Naive thymus-derived CD8-positive, alpha-beta T cell (primary cell): Measurements from ENCODE around the gene IL1RAPL2. TPM values are rescaled to one million over a fixed set of nuclear protein-coding genes. Genes with fewer than 3 reads are reported as not detected.
"Not testable (repeated sequence)": the region's sequence is repeated elsewhere in the genome, so short reads cannot be mapped to it uniquely, and the experiment has no call there.

Experiments
- ATAC-seq, 2 donors: fragments of 150-1000 bp; cut with Tn5 transposase in 1 of 2; sonication (Bioruptor Pico), chemical (Tn5 transposase) in 1 of 2; 1 replicate in 1 of 2; 2 replicates in 1 of 2; pipeline ENCODE4 v1.10.0; 2021; ENCODE audit warnings: mild to moderate bottlenecking in 2 of 2, moderate library complexity in 2 of 2
- POLR2A ChIA-PET: fragments of 350-600 bp; sonication (Branson Sonifier 250); formaldehyde crosslinking; loops from one replicate; lab custom pipeline; 2021; ENCODE audit warnings: antibody characterized with exemption; lab: Charles Lee
- DNase-seq, 10 donors: peaks; one replicate each; pipeline versions ENCODE4 v3.0.0 to v3.0.0-alpha.2; 2020 to 2022
- H3K27ac Mint-ChIP-seq, 10 donors: one replicate each; pipeline ENCODE4 v1.8.0; 2020 to 2022; ENCODE audit warnings: mild to moderate bottlenecking in 10 of 10, mixed read lengths in 10 of 10, moderate library complexity in 4 of 10, inconsistent platforms in 1 of 10
- H3K27me3 Mint-ChIP-seq, 5 donors: one replicate each; pipeline ENCODE4 v1.8.0; 2021 to 2022; ENCODE audit warnings: mixed read lengths in 5 of 5
- H3K36me3 Mint-ChIP-seq, 3 donors: one replicate each; pipeline ENCODE4 v1.8.0; 2020 to 2022; ENCODE audit warnings: mixed read lengths in 3 of 3, mild to moderate bottlenecking in 2 of 3, inconsistent platforms in 1 of 3
- H3K4me1 Mint-ChIP-seq, 4 donors: one replicate each; pipeline ENCODE4 v1.8.0; 2021 to 2022; ENCODE audit warnings: mixed read lengths in 4 of 4
- H3K4me3 Mint-ChIP-seq, 10 donors: one replicate each; pipeline ENCODE4 v1.8.0; 2020 to 2022; ENCODE audit warnings: mild to moderate bottlenecking in 10 of 10, mixed read lengths in 10 of 10, moderate library complexity in 6 of 10, inconsistent platforms in 1 of 10
- H3K9me3 Mint-ChIP-seq, 9 donors: one replicate each; pipeline ENCODE4 v1.8.0; 2020 to 2022; ENCODE audit warnings: mixed read lengths in 9 of 9, mild to moderate bottlenecking in 3 of 9, inconsistent platforms in 1 of 9, moderate library complexity in 1 of 9
- polyA plus RNA-seq, 3 donors: library from polyadenylated mRNA; unstranded; fragments of 300-500 nt; fragmentation: Illumina TruSeq; gene quantifications; one replicate each; pipeline ENCODE4 v1.2.3, GENCODE V29; 2021
- total RNA-seq, 8 experiments: library from RNA in 2 of 8; stranded (reverse) in 2 of 8; gene quantifications; one replicate each; pipeline ENCODE4 v1.2.3 and lab custom pipeline; 2021 to 2026

The IL1RAPL2 gene
- total RNA-seq (not detected), polyA plus RNA-seq (not detected), total RNA-seq (lab: John Stamatoyannopoulos, UW) (0 to 0.07 (median 0) reads per million in 6 experiments)

DNA sequence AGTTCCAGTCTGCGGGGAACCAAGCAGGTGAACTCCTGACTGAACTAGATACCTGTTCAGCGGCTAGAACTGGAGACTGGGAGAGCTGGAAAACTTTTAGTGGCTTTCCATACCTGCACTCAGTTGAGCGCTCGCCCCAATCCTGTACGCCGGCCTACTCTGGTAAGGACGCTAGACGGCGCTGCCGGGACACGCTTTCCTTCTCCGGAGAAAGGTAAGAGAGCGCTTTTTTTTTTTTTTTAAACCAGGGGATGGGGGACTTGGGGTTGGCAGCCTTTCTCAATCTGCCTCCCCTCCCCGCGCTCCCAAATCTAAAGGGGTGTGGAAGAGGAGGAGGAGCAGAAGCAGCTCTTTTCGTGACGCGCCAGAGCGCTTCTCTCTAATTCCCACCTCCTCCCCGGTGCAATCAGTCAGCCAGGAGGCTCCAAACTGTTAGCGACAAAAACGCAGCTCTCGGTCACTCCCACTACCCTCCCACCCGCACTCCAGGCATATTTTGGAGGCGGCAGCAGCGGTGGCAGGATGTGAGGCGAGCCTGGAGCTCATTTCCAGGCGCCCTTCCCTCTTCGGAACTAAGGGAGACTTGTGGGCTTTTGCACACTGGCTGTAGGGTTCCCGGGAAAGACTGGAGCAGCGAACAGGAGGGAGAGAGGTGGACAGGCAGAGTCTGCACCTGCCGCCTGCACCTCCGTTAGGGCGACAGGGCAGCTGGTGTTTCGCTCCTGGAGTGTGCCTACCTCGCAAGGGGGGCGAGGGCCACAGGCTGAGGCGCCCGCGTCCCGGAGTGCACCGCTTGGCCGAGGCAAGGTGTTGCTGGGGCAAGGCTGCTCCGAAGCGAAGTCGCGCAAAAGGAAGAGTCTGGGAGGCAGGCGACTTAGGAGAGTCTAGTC, at the start of gene IL1RAPL2:
Gene IL1RAPL2 (plus strand): TSS at position 409 of the 890 bp plus-strand sequence.
- no peak for ATAC-seq
- peaks cover 0 to 7% (median 0%) of the 10 kb centered on the region in 9 donors for H3K9me3 Mint-ChIP-seq
- peaks cover 0 to 5% (median 0%) of the 10 kb centered on the region in 3 donors for H3K36me3 Mint-ChIP-seq
- DNase-seq: no peak
- no peaks in the 10 kb centered on the region for H3K4me1 Mint-ChIP-seq
- peaks cover 4 to 35% (median 14%) of the 10 kb centered on the region in 5 donors for H3K27me3 Mint-ChIP-seq
- no peak within 1 kb of the TSS for H3K4me3 Mint-ChIP-seq
- POLR2A ChIA-PET: no interaction called here
- H3K27ac Mint-ChIP-seq: no peak within 1 kb of the TSS

GRCh38 chrX:104522386-104522785, 43.6 kb upstream of the IL1RAPL2 start:
- H3K36me3 Mint-ChIP-seq: peaks cover 0 to 8% (median 0%) of the 10 kb centered on the region in 3 donors
- POLR2A ChIA-PET: no interaction called here

GRCh38 chrX:104523858-104524257, 42.1 kb upstream of the IL1RAPL2 start:
- Mint-ChIP-seq H3K4me3 (no peak overlapping the region), H3K4me1 (no peaks in the 10 kb centered on the region), H3K27ac (no peak overlapping the region), H3K36me3 (peaks cover 0 to 8% (median 0%) of the 10 kb centered on the region in 3 donors), H3K9me3 (peaks cover 0 to 17% (median 4%) of the 10 kb centered on the region in 9 donors), H3K27me3 (peaks cover 0 to 15% (median 3%) of the 10 kb centered on the region in 5 donors)
- POLR2A ChIA-PET: no interaction called here
- ATAC-seq: no peak
- DNase-seq: no peak

More at GRCh38 chrX:104522386-104522785, 43.6 kb upstream of the IL1RAPL2 start:
- Mint-ChIP-seq H3K4me1 (no peaks in the 10 kb centered on the region), H3K4me3 (no peak overlapping the region), H3K9me3 (peaks cover 0 to 17% (median 4%) of the 10 kb centered on the region in 9 donors), H3K27me3 (peaks cover 0 to 15% (median 3%) of the 10 kb centered on the region in 5 donors), H3K27ac (no peak overlapping the region)
- ATAC-seq (no peak), DNase-seq (no peak)

DNA sequence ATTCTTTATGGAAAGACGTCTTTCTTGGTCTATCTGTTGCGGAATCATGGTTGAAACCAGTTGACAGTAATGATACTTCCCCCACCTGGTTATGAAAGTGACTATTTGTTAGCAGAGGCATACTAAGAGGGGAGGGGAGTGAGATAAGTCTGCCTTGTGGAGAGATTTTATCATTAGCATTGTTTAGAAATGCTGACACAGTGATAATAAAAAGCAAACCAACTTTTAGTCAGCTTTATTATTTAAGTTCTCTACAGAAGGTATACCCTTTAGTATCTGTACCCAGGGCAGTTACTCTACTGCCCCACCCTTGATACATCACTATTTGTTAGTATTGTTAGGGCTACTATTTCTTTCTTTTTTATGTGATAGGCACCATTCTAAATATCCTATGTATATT, 26.9 kb upstream of the IL1RAPL2 start:
- Mint-ChIP-seq H3K4me1 (no peaks in the 10 kb centered on the region), H3K36me3 (peaks cover 0 to 4% (median 0%) of the 10 kb centered on the region in 3 donors), H3K9me3 (peaks cover 0 to 15% (median 3%) of the 10 kb centered on the region in 9 donors), H3K4me3 (no peak overlapping the region), H3K27ac (no peak overlapping the region), H3K27me3 (peaks cover 0 to 3% (median 0%) of the 10 kb centered on the region in 5 donors)
- DNase-seq: no peak
- POLR2A ChIA-PET: no interaction called here
- ATAC-seq: no peak

DNA sequence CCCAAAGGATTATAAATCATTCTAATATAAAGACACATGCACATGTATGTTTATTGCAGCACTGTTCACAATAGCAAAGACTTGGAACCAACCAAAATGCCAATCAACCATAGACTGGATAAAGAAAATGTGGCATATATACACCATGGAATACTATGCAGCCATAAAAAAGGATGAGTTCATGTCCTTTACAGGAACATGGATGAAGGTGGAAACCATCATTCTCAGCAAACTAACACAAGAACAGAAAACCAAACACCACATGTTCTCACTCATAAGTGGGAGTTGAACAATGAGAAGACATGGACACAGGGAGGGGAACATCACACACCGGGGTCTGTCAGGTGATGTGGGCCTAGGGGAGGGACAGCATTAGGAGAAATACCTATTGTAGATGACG, 23.6 kb upstream of the IL1RAPL2 start:
- ATAC-seq, H3K4me3 Mint-ChIP-seq, POLR2A ChIA-PET, H3K27ac Mint-ChIP-seq, DNase-seq, H3K27me3 Mint-ChIP-seq, H3K36me3 Mint-ChIP-seq, H3K4me1 Mint-ChIP-seq: not testable (repeated sequence)
- peaks cover 0 to 19% (median 5%) of the 10 kb centered on the region in 9 donors for H3K9me3 Mint-ChIP-seq

DNA sequence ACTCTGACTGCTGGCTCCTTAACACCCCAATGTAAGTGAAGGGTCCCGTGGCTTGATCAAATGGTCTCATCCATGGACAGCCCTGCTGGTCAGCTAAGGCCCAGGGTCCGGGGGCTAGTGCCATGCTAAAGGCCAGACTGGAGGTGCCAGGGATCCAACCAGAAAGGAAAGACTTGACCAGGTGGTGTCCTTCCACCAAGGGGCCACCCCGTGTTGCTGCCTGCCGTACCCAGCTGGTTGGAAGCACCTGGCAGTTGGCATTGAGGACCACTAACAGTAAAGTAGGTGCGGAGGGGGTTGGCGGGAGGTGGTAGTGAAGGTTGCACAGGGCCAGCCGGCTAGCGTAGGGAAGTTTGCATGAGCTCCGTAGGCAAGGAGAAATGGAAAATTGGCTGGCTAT, 1.7 kb upstream of the IL1RAPL2 start:
- H3K36me3 Mint-ChIP-seq: peaks cover 0 to 5% (median 0%) of the 10 kb centered on the region in 3 donors
- no peak overlapping the region for H3K4me3 Mint-ChIP-seq
- POLR2A ChIA-PET: no interaction called here
- H3K9me3 Mint-ChIP-seq: peaks cover 0 to 7% (median 0%) of the 10 kb centered on the region in 9 donors
- no peaks in the 10 kb centered on the region for H3K4me1 Mint-ChIP-seq
- no peak overlapping the region for H3K27ac Mint-ChIP-seq
- DNase-seq (no peak), ATAC-seq (no peak)
- H3K27me3 Mint-ChIP-seq: peaks cover 4 to 35% (median 14%) of the 10 kb centered on the region in 5 donors

GRCh38 chrX:104564921-104565703, 887 bp upstream of the IL1RAPL2 start:
- Mint-ChIP-seq H3K9me3 (peaks cover 0 to 7% (median 0%) of the 10 kb centered on the region in 9 donors), H3K27ac (no peak overlapping the region), H3K27me3 (peaks cover 4 to 35% (median 14%) of the 10 kb centered on the region in 5 donors), H3K36me3 (peaks cover 0 to 5% (median 0%) of the 10 kb centered on the region in 3 donors), H3K4me3 (no peak overlapping the region), H3K4me1 (no peaks in the 10 kb centered on the region)
- no peak for ATAC-seq
- POLR2A ChIA-PET: no interaction called here
- DNase-seq: no peak

DNA sequence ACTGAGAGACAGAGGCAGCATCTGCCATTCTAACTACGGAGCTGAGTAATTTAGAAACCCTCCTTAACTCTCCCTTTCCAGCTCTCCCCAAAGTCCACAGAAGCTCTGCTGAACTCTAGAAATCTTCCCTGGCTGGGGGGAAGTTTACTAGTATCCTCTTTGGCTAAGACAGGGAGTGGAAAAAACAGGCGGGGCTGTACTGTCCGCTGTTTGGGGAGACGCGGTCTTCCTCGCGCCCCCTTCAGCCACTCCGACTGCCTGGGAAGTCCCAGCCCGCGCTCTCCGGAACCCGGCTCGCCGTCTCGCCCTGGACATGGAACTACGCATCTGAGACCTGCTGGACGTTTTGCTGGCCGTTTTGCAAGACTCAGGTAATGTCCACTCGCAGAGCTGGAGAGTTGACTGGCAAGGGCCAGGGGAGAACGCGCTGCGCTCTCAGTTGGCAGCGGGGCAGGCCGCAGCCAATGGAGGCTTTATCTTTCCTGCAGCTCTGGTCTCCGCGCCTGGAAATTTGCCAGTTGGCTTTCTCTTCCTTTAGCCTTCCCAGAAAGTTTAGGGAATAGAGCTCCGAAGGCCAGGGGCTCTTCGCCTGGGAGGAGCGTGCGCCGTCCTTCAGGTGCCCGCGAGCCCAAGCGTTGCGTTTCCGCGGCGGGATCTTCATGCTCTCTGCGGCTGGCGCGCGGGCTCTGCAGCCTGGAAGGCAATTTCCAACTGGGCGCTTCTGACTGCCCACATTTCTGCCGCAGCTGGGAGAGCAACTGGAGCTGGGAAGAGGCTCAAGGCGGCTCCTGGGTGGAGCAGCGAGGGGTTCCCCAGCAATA, 892 bp downstream of the IL1RAPL2 start:
- H3K36me3 Mint-ChIP-seq: peaks cover 0 to 5% (median 0%) of the 10 kb centered on the region in 3 donors
- H3K27me3 Mint-ChIP-seq: peaks cover 5 to 35% (median 14%) of the 10 kb centered on the region in 5 donors
- ATAC-seq (no peak), DNase-seq (no peak)
- no peak overlapping the region for H3K4me3 Mint-ChIP-seq
- H3K27ac Mint-ChIP-seq: no peak overlapping the region
- H3K4me1 Mint-ChIP-seq: no peaks in the 10 kb centered on the region
- POLR2A ChIA-PET: no interaction called here
- H3K9me3 Mint-ChIP-seq: peaks cover 0 to 5% (median 0%) of the 10 kb centered on the region in 9 donors

DNA sequence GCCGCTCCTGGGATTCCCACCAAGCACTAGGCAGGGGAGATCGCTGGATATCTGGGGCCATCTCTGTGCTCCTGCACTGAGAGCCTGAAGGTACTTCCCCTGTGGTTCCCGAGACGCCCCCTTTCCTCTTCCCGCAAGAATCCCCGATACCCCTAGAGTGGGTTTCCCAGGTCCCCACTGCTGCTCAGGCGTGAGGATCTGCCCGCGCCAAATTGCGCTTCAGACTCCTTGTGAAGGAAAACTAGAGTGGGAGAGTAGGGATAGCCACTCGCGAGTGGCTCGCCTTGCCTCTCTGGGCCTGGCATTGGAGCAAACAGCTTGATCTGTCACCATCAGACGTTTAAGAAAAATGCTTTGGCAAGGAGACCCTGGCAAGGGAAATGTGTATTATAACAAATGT, 1.5 kb downstream of the IL1RAPL2 start:
- peaks cover 0 to 5% (median 0%) of the 10 kb centered on the region in 3 donors for H3K36me3 Mint-ChIP-seq
- no peak for ATAC-seq
- peaks cover 5 to 35% (median 18%) of the 10 kb centered on the region in 5 donors for H3K27me3 Mint-ChIP-seq
- peaks cover 0 to 5% (median 0%) of the 10 kb centered on the region in 9 donors for H3K9me3 Mint-ChIP-seq
- POLR2A ChIA-PET: no interaction called here
- DNase-seq: no peak
- H3K27ac Mint-ChIP-seq: no peak overlapping the region
- no peaks in the 10 kb centered on the region for H3K4me1 Mint-ChIP-seq
- H3K4me3 Mint-ChIP-seq: no peak overlapping the region

- Mint-ChIP-seq H3K9me3 (peaks cover 0 to 5% (median 0%) of the 10 kb centered on the region in 9 donors), H3K4me3 (no peak overlapping the region), H3K36me3 (peaks cover 0 to 5% (median 0%) of the 10 kb centered on the region in 3 donors), H3K4me1 (no peaks in the 10 kb centered on the region), H3K27me3 (peaks cover 5 to 35% (median 18%) of the 10 kb centered on the region in 5 donors), H3K27ac (no peak overlapping the region)
- POLR2A ChIA-PET: no interaction called here
- DNase-seq (no peak), ATAC-seq (no peak)
These were observed 2.4 kb downstream of the IL1RAPL2 start for GRCh38 chrX:104568304-104568915.

DNA sequence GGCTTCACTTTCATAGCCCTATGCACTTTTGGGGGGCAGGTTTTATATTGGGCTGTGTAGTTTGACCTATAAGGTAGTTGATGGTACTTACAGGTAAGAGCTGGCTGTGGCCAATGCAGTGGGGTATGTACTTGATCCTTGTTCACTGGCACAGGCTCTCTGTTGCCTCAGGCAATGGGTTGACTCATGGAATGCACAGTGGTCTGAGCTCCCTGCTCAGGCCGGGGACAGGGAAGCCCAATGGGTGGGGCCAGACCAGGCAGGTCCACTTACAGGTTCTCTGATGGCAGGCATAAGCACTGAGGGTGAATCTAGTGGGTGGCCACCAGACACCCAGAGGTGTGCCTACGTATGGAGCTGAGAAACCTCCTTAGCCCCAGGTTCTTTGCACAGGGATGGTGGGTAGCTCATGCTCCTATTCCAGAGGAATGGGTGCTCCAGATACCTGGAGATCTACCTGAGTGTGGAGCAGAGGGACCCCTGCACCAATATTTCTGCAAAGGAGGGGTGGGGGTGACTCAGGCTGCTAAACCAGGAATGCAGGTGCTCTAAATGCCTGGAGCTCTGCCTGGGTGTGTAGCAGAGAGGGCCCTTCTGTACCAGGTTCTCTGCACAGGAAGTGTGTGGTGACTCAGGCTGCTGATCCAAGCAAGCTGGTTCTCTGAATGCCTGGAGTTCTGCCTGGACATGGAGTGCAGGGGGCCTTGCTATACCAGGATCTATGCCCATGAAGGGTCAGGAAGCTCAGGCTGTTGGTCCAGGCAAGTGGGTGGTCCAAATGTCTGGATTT, 52.3 kb downstream of the IL1RAPL2 start:
- Mint-ChIP-seq H3K4me3 (no peak overlapping the region), H3K27me3 (peaks cover 0 to 11% (median 0%) of the 10 kb centered on the region in 5 donors), H3K36me3 (peaks cover 0 to 5% (median 0%) of the 10 kb centered on the region in 3 donors), H3K4me1 (no peaks in the 10 kb centered on the region), H3K9me3 (peaks cover 0 to 11% (median 2%) of the 10 kb centered on the region in 9 donors), H3K27ac (no peak overlapping the region)
- ATAC-seq (no peak), DNase-seq (no peak)
- POLR2A ChIA-PET: no interaction called here
